ENCODE data around the gene SPHK2. TPM values are rescaled to one million over a fixed set of nuclear protein-coding genes. Genes with fewer than 3 reads are reported as not detected.

Gene SPHK2, protein sequence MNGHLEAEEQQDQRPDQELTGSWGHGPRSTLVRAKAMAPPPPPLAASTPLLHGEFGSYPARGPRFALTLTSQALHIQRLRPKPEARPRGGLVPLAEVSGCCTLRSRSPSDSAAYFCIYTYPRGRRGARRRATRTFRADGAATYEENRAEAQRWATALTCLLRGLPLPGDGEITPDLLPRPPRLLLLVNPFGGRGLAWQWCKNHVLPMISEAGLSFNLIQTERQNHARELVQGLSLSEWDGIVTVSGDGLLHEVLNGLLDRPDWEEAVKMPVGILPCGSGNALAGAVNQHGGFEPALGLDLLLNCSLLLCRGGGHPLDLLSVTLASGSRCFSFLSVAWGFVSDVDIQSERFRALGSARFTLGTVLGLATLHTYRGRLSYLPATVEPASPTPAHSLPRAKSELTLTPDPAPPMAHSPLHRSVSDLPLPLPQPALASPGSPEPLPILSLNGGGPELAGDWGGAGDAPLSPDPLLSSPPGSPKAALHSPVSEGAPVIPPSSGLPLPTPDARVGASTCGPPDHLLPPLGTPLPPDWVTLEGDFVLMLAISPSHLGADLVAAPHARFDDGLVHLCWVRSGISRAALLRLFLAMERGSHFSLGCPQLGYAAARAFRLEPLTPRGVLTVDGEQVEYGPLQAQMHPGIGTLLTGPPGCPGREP
- total RNA-seq, result 7.4 and 8.4 TPM in 2 replicates

DNA sequence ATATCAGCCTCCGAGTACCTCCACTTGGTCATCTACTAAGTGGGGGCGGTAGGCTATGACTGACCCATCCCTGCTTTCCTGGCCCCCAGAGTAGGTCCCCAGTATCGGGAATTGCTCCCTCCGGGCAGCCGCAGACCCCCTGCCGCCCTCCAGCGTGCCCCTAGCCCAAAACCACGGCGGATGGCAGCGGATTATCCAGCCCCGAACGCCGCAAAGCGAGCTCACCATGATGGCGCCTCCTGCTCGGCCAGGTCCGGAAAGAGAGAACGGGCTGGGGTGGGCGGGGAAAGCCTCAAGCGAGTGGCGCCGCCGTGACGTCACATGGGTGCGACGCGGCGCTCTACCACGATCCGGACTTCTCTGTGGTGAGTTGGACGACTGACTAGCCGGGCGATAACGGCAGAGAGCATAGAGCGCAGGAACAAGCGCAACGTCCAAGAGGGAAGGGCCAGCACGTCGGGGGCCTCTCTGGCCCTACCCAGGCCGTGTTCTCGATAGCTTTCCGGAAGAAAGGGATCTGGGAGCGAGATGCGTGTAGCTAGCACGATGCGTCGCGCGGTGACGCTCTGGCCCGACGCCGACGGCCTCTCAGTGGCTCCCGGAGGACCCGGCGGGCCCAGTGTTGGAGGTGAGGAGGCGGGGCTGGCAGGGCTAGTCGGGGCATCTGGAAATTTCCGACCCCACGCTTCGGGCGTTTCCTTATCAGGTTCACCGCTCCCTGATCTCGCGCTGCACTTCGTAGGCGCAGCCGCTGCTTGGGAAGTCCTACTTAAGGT lies at the start of gene SPHK2, which contains the start of gene RPL18:
Gene SPHK2 (plus strand): TSS at position 591 of the 776 bp plus-strand sequence. CDS start 1,009 bp downstream, outside the sequence.
Gene RPL18 (minus strand): TSS at position 263 of the 776 bp plus-strand sequence. CDS start 35 bp downstream, at position 228.

DNA sequence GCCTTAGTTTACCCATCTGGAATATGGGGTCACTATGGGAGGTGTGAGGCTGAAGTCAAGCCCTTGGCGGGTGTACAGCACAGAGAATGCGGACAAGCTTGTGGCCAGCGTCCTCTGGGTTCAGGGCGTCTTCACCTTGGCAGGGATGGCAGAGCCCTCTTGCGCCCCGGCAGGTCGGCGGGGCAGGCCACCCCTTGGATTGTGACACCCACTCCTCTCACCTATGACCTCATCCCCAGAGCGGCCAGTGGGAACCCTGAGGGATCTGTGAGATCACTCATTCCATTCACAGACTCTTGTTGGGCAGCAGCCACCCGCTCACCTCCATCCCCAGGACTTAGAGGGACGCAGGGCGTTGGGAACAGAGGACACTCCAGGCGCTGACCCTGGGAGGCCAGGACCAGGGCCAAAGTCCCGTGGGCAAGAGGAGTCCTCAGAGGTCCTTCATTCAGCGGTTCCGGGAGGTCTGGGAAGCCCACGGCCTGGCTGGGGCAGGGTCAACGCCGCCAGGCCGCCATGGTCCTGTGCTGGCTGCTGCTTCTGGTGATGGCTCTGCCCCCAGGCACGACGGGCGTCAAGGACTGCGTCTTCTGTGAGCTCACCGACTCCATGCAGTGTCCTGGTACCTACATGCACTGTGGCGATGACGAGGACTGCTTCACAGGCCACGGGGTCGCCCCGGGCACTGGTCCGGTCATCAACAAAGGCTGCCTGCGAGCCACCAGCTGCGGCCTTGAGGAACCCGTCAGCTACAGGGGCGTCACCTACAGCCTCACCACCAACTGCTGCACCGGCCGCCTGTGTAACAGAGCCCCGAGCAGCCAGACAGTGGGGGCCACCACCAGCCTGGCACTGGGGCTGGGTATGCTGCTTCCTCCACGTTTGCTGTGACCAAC lies 12.6 kb upstream of the SPHK2 start, which contains the start of gene SPACA4:
Gene SPACA4 (plus strand): TSS at position 280 of the 896 bp plus-strand sequence. CDS start 237 bp downstream, at position 517.

DNA sequence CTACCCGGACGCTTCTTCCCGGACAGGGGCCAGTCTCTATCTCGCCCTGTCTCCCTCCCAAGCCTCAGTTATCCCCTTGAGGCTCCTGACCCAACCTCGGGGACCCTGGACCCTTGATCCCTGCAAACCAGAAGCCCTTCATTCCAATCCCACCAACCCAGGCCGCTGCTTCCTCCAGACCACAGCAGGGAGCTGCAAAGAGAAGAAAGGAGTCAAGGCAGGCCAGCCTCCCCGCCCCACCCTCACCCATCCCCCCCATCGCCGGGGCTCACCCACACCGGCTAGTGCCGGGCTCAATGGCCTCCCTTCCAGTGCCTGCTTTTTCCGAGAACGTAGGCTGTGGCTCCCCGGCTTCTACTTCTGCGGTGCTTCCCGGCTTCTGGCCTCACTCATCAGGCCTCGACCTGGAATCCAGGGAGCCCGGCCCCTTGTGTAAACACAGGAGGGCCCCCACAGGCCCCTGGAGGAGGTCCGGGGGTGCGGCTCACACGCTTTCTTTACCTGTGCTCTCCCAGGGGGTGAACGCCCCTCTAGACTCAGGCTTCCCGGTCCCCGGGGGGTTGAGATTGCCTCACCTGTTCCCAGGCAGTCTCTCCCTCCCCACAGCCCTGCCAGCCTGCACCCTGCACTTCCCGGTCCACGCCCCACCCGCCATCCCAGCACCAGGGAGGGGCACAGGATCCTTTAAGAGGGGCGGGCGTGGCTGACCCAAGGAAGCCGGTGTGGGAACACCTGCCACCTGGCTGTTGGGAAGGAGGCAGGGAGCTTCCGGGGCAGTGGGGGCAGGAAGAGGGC lies 4.7 kb upstream of the SPHK2 start, which contains the start of gene FAM83E:
Gene FAM83E (minus strand): TSS at position 641 of the 795 bp plus-strand sequence. CDS start 1,704 bp downstream, outside the sequence.

DNA sequence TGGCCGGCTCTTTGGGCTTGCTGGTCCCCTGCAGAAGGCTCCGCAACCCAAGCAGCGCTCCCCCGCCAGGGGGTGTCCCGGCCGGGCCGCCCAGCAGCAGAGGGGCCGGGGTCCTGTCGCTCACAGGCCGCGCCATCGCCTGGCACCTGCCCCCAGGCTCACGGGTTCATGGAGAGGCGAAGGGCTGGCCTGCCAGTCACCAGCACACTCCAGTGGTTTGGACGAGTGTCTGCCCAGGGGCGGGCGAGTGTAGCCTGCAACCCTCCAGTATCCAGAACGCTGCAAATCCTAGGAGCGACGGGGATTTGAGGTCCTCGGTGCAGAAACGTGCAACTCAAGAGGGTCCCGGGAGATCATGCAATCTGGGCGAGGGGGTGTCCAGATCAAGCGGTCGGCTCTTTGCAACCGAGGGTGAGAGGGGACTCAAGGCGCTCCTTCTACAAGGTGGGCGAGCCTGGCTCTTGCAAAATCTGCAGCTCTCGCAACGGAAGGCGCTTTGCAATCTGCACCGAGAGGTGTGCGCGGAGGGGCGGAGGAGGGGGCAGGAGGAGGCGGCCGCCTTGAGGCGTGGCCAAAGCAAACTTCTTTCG lies 17.6 kb downstream of the SPHK2 start, which contains the start of gene DBP:
Gene DBP (minus strand): TSS at position 521 of the 590 bp plus-strand sequence. CDS start 385 bp downstream, at position 136.

DNA sequence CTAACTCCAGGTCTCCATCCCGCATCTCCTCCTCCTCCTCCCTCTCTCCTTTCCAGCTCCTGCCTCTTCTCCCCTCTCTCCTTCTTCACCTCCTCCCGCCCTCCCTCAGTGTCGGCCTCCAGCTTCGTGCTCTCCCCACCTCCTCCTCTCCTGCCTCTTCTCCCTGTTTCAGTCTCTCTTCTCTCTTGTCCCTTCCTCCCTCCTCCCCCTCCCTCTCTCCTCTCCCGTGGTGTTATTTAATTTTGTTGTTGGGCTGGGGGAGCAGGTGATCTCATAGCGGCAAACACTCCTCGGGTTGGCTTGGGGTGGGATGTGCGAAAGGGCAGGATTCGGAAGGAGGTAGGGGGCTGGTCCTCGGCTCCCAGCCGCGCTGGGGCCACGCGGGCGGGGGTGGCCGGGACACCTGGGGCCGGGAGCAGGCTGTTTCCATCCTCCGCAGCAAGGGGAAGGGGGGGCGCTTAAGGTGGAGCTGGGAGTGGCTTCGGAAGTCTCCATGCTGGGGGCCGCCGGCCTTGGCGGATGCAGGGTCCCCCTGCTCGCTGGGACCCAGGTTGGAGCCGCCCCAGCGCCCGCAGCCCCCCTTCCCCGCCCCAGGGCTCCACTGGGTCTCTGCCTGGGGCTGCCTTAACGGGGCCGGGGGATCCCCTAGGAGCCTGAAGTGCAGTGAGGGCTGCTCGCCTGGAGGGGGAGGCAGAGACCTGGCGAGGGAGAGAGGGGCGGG lies 26.9 kb downstream of the SPHK2 start, which contains the start of gene CA11:
Gene CA11 (minus strand): TSS at position 187 of the 721 bp plus-strand sequence. CDS start 555 bp downstream, outside the sequence.

DNA sequence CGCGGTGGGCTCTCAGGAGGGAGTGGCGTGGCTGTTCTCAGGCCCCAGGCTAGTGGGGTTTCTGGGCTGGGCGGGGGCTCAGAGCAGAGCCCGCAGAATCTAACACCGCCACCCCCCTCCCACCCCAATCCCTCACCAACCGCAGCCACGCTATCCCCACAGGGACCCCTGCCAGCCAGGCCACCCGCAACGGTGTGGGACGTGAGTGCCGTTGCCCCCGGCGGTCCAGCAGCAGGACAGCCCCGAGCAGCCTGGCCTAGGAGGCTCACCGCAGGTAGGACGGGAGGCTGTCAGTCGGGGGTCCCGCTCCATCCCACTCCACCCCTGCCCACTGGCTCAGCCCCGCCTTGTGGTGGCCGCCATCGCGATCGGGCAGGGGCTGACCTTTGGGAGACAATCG lies 53.7 kb downstream of the SPHK2 start, which contains the start of gene NTN5:
Gene NTN5 (minus strand): TSS at position 24 of the 400 bp plus-strand sequence. CDS start 2,031 bp downstream, outside the sequence.

Other genes starting within 250 kb of the SPHK2 start
- 36.3 and 56.2 TPM in 2 replicates for gene KDELR1, start 228.0 kb upstream of the SPHK2 start, total RNA-seq
- 0.25 and 0.33 TPM in 2 replicates for gene GRIN2D, start 225.8 kb upstream of the SPHK2 start, total RNA-seq
- gene GRWD1, start 173.5 kb upstream of the SPHK2 start, total RNA-seq, result 28.5 and 40.9 TPM in 2 replicates
- gene KCNJ14, start 163.9 kb upstream of the SPHK2 start, total RNA-seq, result 0.33 and 0.37 TPM in 2 replicates
- gene CYTH2, start 150.1 kb upstream of the SPHK2 start, total RNA-seq, result 49.9 and 52.8 TPM in 2 replicates
- under 0.01 and 0.37 TPM in 2 replicates for gene LMTK3, start 107.7 kb upstream of the SPHK2 start, total RNA-seq
- gene SULT2B1, start 67.3 kb upstream of the SPHK2 start, total RNA-seq, result not detected in 2 replicates
- not detected in 2 replicates for gene SPACA4, start 12.8 kb upstream of the SPHK2 start, total RNA-seq
- gene FAM83E, start 4.4 kb upstream of the SPHK2 start, total RNA-seq, result 0.25 and 0.77 TPM in 2 replicates
- 1,690 and 1,891 TPM in 2 replicates for gene RPL18, start 328 bp upstream of the SPHK2 start, total RNA-seq
- 3.9 and 7.6 TPM in 2 replicates for gene DBP, start 17.9 kb downstream of the SPHK2 start, total RNA-seq
- 0.77 and 2.1 TPM in 2 replicates for gene CA11, start 26.7 kb downstream of the SPHK2 start, total RNA-seq
- gene NTN5, start 53.5 kb downstream of the SPHK2 start, total RNA-seq, result not detected in 2 replicates
- 0.11 TPM in 1 of 2 replicates, not detected in the other for gene FUT2, start 76.5 kb downstream of the SPHK2 start, total RNA-seq
- 1.1 and 1.2 TPM in 2 replicates for gene MAMSTR, start 100.2 kb downstream of the SPHK2 start, total RNA-seq
- 0.44 and 0.87 TPM in 2 replicates for gene RASIP1, start 121.1 kb downstream of the SPHK2 start, total RNA-seq
- gene IZUMO1, start 127.4 kb downstream of the SPHK2 start, total RNA-seq, result not detected in 2 replicates
- 0.33 and 1.1 TPM in 2 replicates for gene FUT1, start 133.1 kb downstream of the SPHK2 start, total RNA-seq
- not detected in 2 replicates for gene FGF21, start 136.0 kb downstream of the SPHK2 start, total RNA-seq
- 27.8 and 36.2 TPM in 2 replicates for gene BCAT2, start 191.5 kb downstream of the SPHK2 start, total RNA-seq
- gene HSD17B14, start 217.0 kb downstream of the SPHK2 start, total RNA-seq, result 6.0 and 16.1 TPM in 2 replicates
- 12.0 and 15.5 TPM in 2 replicates for gene PLEKHA4, start 249.1 kb downstream of the SPHK2 start, total RNA-seq